SK-N-SH (cell line): ENCODE data around the gene CDC25A. TPM values are rescaled to one million over a fixed set of nuclear protein-coding genes. Genes with fewer than 3 reads are reported as not detected.

Experiments
- CTCF ChIA-PET: fragments of 300-600, 350-600 bp; formaldehyde crosslinking; extraction: SDS; loops from one replicate; lab custom pipeline; 2021; lab: Yijun Ruan, JAX
- POLR2A ChIA-PET: fragments of 350-600 bp; sonication (Branson Sonifier 250); formaldehyde crosslinking; extraction: SDS; loops from one replicate; lab custom pipeline; 2020; ENCODE audit warnings: antibody characterized with exemption, inconsistent platforms; lab: Yijun Ruan, JAX
- DNase-seq: peaks from one replicate; pipeline ENCODE4 v3.0.0; 2012
- H2AFZ ChIP-seq: fragments of 200-600 bp; sonication (generic); 2 replicates; pipeline ENCODE4 v1.8.1; 2016; ENCODE audit warnings: antibody characterized with exemption, mild to moderate bottlenecking, low read depth
- H3F3A ChIP-seq: fragments of 200-600 bp; sonication (generic); replicated peaks from 2 replicates; pipeline ENCODE3; 2016; ENCODE audit warnings: antibody characterized with exemption, mild to moderate bottlenecking; ENCODE audit not compliant: insufficient read depth
- H3K27ac ChIP-seq, 2 experiments: fragments of 200-500 bp in 1 of 2; fragments of 200-600 bp in 1 of 2; sonication (Bioruptor generic) in 1 of 2; sonication (generic), shearing (Covaris generic) in 1 of 2; 2 replicates each; pipeline versions ENCODE4 v1.5.1 to v1.6.1; 2014 to 2016; ENCODE audit warnings: low read depth in 2 of 2, inconsistent platforms in 1 of 2, low read length in 1 of 2, mild to moderate bottlenecking in 1 of 2, mixed read lengths in 1 of 2
- H3K27me3 ChIP-seq: fragments of 200-600 bp; sonication (generic), shearing (Covaris generic); 2 replicates; pipeline ENCODE4 v1.6.1; 2016; ENCODE audit warnings: mixed run types; ENCODE audit not compliant: insufficient read depth
- H3K36me3 ChIP-seq, 2 experiments: fragments of 200-500 bp in 1 of 2; fragments of 200-600 bp in 1 of 2; sonication (Bioruptor generic) in 1 of 2; sonication (generic) in 1 of 2; replicated peaks in 1 of 2; 2 replicates each; pipeline versions ENCODE3 to v1.5.1; 2014 to 2016; ENCODE audit warnings: low read length in 1 of 2, mild to moderate bottlenecking in 1 of 2; ENCODE audit not compliant: insufficient read depth in 2 of 2, control insufficient read depth in 1 of 2
- H3K4me1 ChIP-seq, 2 experiments: fragments of 200-500 bp in 1 of 2; fragments of 200-600 bp in 1 of 2; sonication (Bioruptor generic) in 1 of 2; sonication (generic), shearing (Covaris generic) in 1 of 2; 2 replicates each; pipeline versions ENCODE4 v1.5.1 to v1.6.1; 2014 to 2016; ENCODE audit warnings: low read depth in 1 of 2, low read length in 1 of 2, mixed run types in 1 of 2; ENCODE audit not compliant: insufficient read depth in 2 of 2, control insufficient read depth in 1 of 2
- H3K4me2 ChIP-seq: fragments of 200-600 bp; sonication (generic), shearing (Covaris generic); 2 replicates; pipeline ENCODE4 v1.6.1; 2017; ENCODE audit warnings: mixed run types
- H3K4me3 ChIP-seq, 2 experiments: fragments of 200-500 bp in 1 of 2; fragments of 200-600 bp in 1 of 2; sonication (Bioruptor generic) in 1 of 2; sonication (generic), shearing (Covaris generic) in 1 of 2; 2 replicates each; pipeline versions ENCODE4 v1.5.1 to v1.8.1; 2014 to 2016; ENCODE audit warnings: low read depth in 2 of 2, inconsistent platforms in 1 of 2, low read length in 1 of 2, mild to moderate bottlenecking in 1 of 2, mixed read lengths in 1 of 2, moderate library complexity in 1 of 2
- H3K79me2 ChIP-seq: fragments of 200-600 bp; sonication (generic); 2 replicates; pipeline ENCODE4 v1.8.1; 2017; ENCODE audit warnings: mild to moderate bottlenecking; ENCODE audit not compliant: insufficient read depth
- H3K9ac ChIP-seq: fragments of 200-600 bp; sonication (generic); 2 replicates; pipeline ENCODE4 v1.6.1; 2017; ENCODE audit warnings: mixed run types
- H3K9me2 ChIP-seq: fragments of 200-600 bp; sonication (generic); 2 replicates; pipeline ENCODE4 v1.6.1; 2017; ENCODE audit warnings: mixed run types
- H3K9me3 ChIP-seq: fragments of 200-600 bp; sonication (generic); 2 replicates; pipeline ENCODE4 v1.6.1; 2017; ENCODE audit warnings: mixed run types, mild to moderate bottlenecking, moderate library complexity
- H4K20me1 ChIP-seq: fragments of 200-600 bp; sonication (generic); 2 replicates; pipeline ENCODE4 v1.6.1; 2017; ENCODE audit warnings: mild to moderate bottlenecking, mixed run types; ENCODE audit not compliant: insufficient read depth
- CHD2 ChIP-seq: fragments of 150-350 bp; IDR thresholded peaks from 2 replicates; pipeline ENCODE4 v1.6.1; 2018; ENCODE audit warnings: low read length; ENCODE audit not compliant: partially characterized antibody
- EP300 ChIP-seq, 2 experiments: IDR thresholded peaks; 2 replicates each; pipeline versions ENCODE4 v1.4.0 to v1.6.1; 2012; ENCODE audit warnings: borderline replicate concordance in 1 of 2, low read depth in 1 of 2, low read length in 1 of 2
- FOSL2 ChIP-seq: IDR thresholded peaks from 2 replicates; pipeline ENCODE4 v1.4.0; 2012; ENCODE audit warnings: low read depth, mild to moderate bottlenecking, moderate library complexity, borderline replicate concordance
- FOXJ3 ChIP-seq: sonication (generic); formaldehyde crosslinking; IDR thresholded peaks from 2 replicates; pipeline ENCODE4 v1.5.1; 2020; ENCODE audit warnings: mild to moderate bottlenecking, missing genetic modification reagents
- FOXM1 ChIP-seq: IDR thresholded peaks from 2 replicates; pipeline ENCODE4 v1.4.0; 2012; ENCODE audit warnings: low read depth, mild to moderate bottlenecking
- GABPA ChIP-seq: IDR thresholded peaks from 2 replicates; pipeline ENCODE4 v1.4.0; 2012; ENCODE audit warnings: low read depth, mild to moderate bottlenecking
- GATA2 ChIP-seq: sonication (generic); formaldehyde crosslinking; IDR thresholded peaks from 2 replicates; pipeline ENCODE4 v1.5.0; 2020; ENCODE audit warnings: mild to moderate bottlenecking, missing genetic modification reagents
- MAX ChIP-seq: IDR thresholded peaks from 2 replicates; pipeline ENCODE4 v1.4.0; 2012; ENCODE audit warnings: low read depth
- MXI1 ChIP-seq: IDR thresholded peaks from 2 replicates; pipeline ENCODE4 v1.6.1; 2012; ENCODE audit warnings: mild to moderate bottlenecking, low read depth, low read length, improper control_type of control experiment
- NFIC ChIP-seq: IDR thresholded peaks from 2 replicates; pipeline ENCODE4 v1.4.0; 2012; ENCODE audit warnings: borderline replicate concordance
- POLR2AphosphoS5 ChIP-seq: IDR thresholded peaks from 2 replicates; pipeline ENCODE4 v1.6.1; 2012; ENCODE audit warnings: low read depth, low read length
- RAD21 ChIP-seq: IDR thresholded peaks from 2 replicates; pipeline ENCODE4 v1.6.1; 2012; ENCODE audit warnings: mild to moderate bottlenecking, low read length
- RCOR1 ChIP-seq: fragments of 150-350 bp; IDR thresholded peaks from 2 replicates; pipeline ENCODE4 v1.6.1; 2017; ENCODE audit warnings: antibody characterized with exemption, low read length
- REST ChIP-seq: IDR thresholded peaks from 2 replicates; pipeline ENCODE4 v1.6.1; 2012; ENCODE audit warnings: mild to moderate bottlenecking, low read depth, low read length, moderate library complexity
- RXRA ChIP-seq: IDR thresholded peaks from 2 replicates; pipeline ENCODE4 v1.4.0; 2012; ENCODE audit warnings: low read depth, mild to moderate bottlenecking, borderline replicate concordance
- SMC3 ChIP-seq: IDR thresholded peaks from 2 replicates; pipeline ENCODE4 v1.6.1; 2012; ENCODE audit warnings: low read depth, low read length, improper control_type of control experiment
- TAF1 ChIP-seq: IDR thresholded peaks from 2 replicates; pipeline ENCODE4 v1.6.1; 2012; ENCODE audit warnings: low read depth, mild to moderate bottlenecking, low read length, moderate library complexity, borderline replicate concordance
- USF2 ChIP-seq: fragments of 150-350 bp; IDR thresholded peaks from 2 replicates; pipeline ENCODE4 v1.6.1; 2017; ENCODE audit warnings: antibody characterized with exemption, low read length, low read depth, borderline replicate concordance
- WGBS: methylation state at CpG from one replicate; pipeline ENCODE4 v1.1.6; 2017; ENCODE audit warnings: low lambda C conversion rate; 5-methylcytosine and 5-hydroxymethylcytosine counted together
- polyA plus RNA-seq, 3 experiments: library from polyadenylated mRNA; depleted of rRNA; stranded (reverse); fragments of >200 nt; gene quantifications; 2 replicates each; pipeline ENCODE4 v1.2.3, GENCODE V29; 2012
- TF ChIP-seq, protein P1 (sequence below): IDR thresholded peaks from 2 replicates; pipeline ENCODE4 v1.4.0; 2012; ENCODE audit warnings: low read depth, borderline replicate concordance
- TF ChIP-seq, protein P2 (sequence below): fragments of 150-350 bp; IDR thresholded peaks from 2 replicates; pipeline ENCODE4 v1.6.1; 2016; ENCODE audit warnings: mild to moderate bottlenecking, low read depth, low read length
- TF ChIP-seq, protein P3 (sequence below): IDR thresholded peaks from 2 replicates; pipeline ENCODE4 v1.4.0; 2012; ENCODE audit warnings: low read depth, borderline replicate concordance

Gene CDC25A
- 3.3 and 3.8 TPM in 2 replicates for polyA plus RNA-seq (2012; rRNA removed)
- 2.9 and 3.6 TPM in 2 replicates for polyA plus RNA-seq (2012; cell fraction: cytosol; rRNA removed)
- 3.5 and 3.9 TPM in 2 replicates for polyA plus RNA-seq (2012; cell fraction: nucleus; rRNA removed)

DNA sequence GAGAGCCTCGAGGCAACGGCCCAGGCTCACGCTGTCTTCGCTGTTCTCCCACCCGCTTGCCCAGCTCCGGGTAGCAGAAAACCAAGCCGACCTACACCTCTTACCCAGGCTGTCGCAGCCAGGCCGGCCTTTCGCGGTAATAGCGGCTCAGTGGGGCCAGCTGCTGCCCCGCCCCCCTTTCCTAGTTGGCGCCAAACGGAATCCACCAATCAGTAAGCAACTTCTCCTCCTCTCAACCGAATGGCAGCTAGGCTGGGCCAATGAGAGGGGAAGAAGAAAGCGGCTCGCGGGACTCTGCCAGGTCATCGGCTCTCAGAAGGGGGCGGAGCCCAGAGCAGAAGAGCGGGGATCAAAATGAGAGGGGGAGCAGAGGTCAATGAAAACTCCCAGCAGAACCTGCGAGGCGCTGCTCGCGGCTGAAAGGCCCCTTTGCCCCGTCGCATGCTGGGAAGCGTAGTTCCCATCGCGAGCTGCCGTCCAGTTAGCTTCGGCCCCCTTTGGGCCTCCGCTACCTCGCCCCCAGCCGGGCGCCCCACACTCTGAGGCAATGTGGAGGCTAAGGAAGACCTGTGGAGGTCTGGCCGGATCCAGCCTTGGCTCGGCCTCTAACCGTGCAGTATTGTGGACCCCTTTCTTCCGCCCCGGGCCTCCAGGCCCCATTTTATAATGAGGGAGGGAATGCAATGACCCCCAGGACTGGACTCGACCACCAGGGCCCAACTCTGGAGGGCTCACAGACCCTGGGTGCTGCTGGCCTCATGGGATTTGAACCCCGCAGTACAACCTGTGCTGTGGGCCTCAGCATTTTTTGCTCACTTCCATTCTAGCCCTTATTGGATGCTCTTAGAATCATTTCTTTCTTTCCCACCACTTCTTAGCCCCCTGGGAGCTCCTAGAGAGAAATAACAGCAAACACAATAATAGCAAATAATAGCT is at the start of gene CDC25A:
Gene CDC25A, minus strand, starts transcription at position 152 of the 936 bp plus-strand sequence. CDS start 470 bp downstream, outside the sequence.
- H3K36me3 ChIP-seq: peaks cover 14 to 22% of the 10 kb centered on the region in 2 experiments
- WGBS: 13% methylated on average over 12 of the region's 44 CpGs
- DNase-seq: peak; percentile 96
- no peaks in the 10 kb centered on the region for H3K9me3 ChIP-seq
- no peaks in the 10 kb centered on the region for H3K27me3 ChIP-seq
- peak within 1 kb of the TSS; percentile 95 for H3K4me2 ChIP-seq
- H3K9me2 ChIP-seq: no peaks in the 10 kb centered on the region
- H3K9ac ChIP-seq: peak within 1 kb of the TSS; percentile 86
- no peaks in the 10 kb centered on the region for H4K20me1 ChIP-seq
- ChIA-PET CTCF (interaction anchor here (0.6 to 3.1 kb wide), 5 partner anchors 37 to 351 kb away, joined by 3 to 18 read pairs (median 5); no protein-coding TSS in a partner anchor), POLR2A (interaction anchor here (0.6 to 1.5 kb wide), 5 partner anchors 52 to 440 kb away, joined by 3 to 4 read pairs (median 4); partner anchors contain the start of genes ATRIP, CCDC51, TMA7 and ZNF589)
- peak within 1 kb of the TSS; percentile 75 to 91 for H3K4me3 ChIP-seq
- peaks cover 24% of the 10 kb centered on the region for H3K79me2 ChIP-seq
- H3K27ac ChIP-seq: peak within 1 kb of the TSS; percentile 63 to 73
- peaks cover 0 to 12% of the 10 kb centered on the region in 2 experiments; a peak in 1 of 4 replicates for H3K4me1 ChIP-seq
- peak within 1 kb of the TSS; percentile 97 for H2AFZ ChIP-seq
- H3F3A ChIP-seq: no peaks in the 10 kb centered on the region
- TF ChIP-seq, protein P1, sequence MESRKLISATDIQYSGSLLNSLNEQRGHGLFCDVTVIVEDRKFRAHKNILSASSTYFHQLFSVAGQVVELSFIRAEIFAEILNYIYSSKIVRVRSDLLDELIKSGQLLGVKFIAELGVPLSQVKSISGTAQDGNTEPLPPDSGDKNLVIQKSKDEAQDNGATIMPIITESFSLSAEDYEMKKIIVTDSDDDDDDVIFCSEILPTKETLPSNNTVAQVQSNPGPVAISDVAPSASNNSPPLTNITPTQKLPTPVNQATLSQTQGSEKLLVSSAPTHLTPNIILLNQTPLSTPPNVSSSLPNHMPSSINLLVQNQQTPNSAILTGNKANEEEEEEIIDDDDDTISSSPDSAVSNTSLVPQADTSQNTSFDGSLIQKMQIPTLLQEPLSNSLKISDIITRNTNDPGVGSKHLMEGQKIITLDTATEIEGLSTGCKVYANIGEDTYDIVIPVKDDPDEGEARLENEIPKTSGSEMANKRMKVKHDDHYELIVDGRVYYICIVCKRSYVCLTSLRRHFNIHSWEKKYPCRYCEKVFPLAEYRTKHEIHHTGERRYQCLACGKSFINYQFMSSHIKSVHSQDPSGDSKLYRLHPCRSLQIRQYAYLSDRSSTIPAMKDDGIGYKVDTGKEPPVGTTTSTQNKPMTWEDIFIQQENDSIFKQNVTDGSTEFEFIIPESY: peak; percentile 67; the same call in 1 of the 2 replicates
- TF ChIP-seq GATA2 (CRISPR knock-in tag) (no peak), CHD2 (peak; percentile 96), FOXJ3 (CRISPR knock-in tag) (no peak), FOXM1 (no peak), RXRA (no peak), GABPA (no peak), MXI1 (peak; percentile 96), USF2 (no peak), TAF1 (peak; percentile 73; the same call in 1 of the 2 replicates), NFIC (no peak), POLR2AphosphoS5 (peak; percentile 55), RAD21 (no peak), REST (no peak), FOSL2 (no peak), MAX (peak; percentile 86), EP300 (IDR thresholded peaks at IDR 0.05; ENCODE audit: borderline replicate concordance in 1 of 2, low read depth in 1 of 2, low read length in 1 of 2) (no peak; a peak in 1 of 4 replicates), RCOR1 (no peak), SMC3 (no peak)
- TF ChIP-seq, protein P2, sequence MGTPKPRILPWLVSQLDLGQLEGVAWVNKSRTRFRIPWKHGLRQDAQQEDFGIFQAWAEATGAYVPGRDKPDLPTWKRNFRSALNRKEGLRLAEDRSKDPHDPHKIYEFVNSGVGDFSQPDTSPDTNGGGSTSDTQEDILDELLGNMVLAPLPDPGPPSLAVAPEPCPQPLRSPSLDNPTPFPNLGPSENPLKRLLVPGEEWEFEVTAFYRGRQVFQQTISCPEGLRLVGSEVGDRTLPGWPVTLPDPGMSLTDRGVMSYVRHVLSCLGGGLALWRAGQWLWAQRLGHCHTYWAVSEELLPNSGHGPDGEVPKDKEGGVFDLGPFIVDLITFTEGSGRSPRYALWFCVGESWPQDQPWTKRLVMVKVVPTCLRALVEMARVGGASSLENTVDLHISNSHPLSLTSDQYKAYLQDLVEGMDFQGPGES: peak; percentile 72
- TF ChIP-seq, protein P3, sequence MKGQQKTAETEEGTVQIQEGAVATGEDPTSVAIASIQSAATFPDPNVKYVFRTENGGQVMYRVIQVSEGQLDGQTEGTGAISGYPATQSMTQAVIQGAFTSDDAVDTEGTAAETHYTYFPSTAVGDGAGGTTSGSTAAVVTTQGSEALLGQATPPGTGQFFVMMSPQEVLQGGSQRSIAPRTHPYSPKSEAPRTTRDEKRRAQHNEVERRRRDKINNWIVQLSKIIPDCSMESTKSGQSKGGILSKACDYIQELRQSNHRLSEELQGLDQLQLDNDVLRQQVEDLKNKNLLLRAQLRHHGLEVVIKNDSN: no peak
